ENCODE data around the gene TMA16.
A peak's percentile ranks its signal among the peaks of the same experiment; 100 is the strongest.

TMA16 gene

GRCh38 chr4:163550869-163551267 lies 56.4 kb downstream of the TMA16 start:
- DNase-seq (ENCODE audit: low spot score) = no peak
- TF ChIP-seq, protein P1, sequence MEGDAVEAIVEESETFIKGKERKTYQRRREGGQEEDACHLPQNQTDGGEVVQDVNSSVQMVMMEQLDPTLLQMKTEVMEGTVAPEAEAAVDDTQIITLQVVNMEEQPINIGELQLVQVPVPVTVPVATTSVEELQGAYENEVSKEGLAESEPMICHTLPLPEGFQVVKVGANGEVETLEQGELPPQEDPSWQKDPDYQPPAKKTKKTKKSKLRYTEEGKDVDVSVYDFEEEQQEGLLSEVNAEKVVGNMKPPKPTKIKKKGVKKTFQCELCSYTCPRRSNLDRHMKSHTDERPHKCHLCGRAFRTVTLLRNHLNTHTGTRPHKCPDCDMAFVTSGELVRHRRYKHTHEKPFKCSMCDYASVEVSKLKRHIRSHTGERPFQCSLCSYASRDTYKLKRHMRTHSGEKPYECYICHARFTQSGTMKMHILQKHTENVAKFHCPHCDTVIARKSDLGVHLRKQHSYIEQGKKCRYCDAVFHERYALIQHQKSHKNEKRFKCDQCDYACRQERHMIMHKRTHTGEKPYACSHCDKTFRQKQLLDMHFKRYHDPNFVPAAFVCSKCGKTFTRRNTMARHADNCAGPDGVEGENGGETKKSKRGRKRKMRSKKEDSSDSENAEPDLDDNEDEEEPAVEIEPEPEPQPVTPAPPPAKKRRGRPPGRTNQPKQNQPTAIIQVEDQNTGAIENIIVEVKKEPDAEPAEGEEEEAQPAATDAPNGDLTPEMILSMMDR (IDR thresholded peaks at IDR 0.05; ENCODE audit: extremely low read depth, missing control alignments) = no peak

GRCh38 chr4:163553146-163553545 lies 58.7 kb downstream of the TMA16 start:
- no peak for DNase-seq (ENCODE audit: low spot score)
- TF ChIP-seq, protein P1 (IDR thresholded peaks at IDR 0.05; ENCODE audit: extremely low read depth, missing control alignments) = no peak

GRCh38 chr4:163554870-163555465 lies 60.5 kb downstream of the TMA16 start:
- TF ChIP-seq, protein P1 (IDR thresholded peaks at IDR 0.05; ENCODE audit: extremely low read depth, missing control alignments) = peak; percentile 7
- DNase-seq (ENCODE audit: low spot score) = no peak

DNA sequence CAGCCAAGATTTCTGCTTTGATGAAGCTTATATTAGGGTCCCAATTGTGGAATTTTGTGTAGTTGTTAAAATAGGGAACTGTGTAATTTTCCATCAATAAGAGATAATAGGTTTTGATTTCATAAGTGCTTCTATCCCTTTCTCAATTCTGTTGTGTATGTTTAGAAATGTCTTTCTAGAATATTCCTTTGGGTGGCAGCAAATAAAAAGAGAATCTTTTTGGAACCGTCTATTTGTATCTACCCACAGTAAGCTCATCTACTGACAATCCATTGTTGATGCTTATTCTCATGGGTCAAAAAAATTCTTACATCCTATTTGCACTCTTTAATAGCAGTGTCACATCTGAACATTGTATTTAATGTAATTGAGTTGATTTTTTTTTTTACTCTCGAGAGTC lies 61.7 kb downstream of the TMA16 start:
- TF ChIP-seq, protein P1 (IDR thresholded peaks at IDR 0.05; ENCODE audit: extremely low read depth, missing control alignments) = peak; percentile 16

DNA sequence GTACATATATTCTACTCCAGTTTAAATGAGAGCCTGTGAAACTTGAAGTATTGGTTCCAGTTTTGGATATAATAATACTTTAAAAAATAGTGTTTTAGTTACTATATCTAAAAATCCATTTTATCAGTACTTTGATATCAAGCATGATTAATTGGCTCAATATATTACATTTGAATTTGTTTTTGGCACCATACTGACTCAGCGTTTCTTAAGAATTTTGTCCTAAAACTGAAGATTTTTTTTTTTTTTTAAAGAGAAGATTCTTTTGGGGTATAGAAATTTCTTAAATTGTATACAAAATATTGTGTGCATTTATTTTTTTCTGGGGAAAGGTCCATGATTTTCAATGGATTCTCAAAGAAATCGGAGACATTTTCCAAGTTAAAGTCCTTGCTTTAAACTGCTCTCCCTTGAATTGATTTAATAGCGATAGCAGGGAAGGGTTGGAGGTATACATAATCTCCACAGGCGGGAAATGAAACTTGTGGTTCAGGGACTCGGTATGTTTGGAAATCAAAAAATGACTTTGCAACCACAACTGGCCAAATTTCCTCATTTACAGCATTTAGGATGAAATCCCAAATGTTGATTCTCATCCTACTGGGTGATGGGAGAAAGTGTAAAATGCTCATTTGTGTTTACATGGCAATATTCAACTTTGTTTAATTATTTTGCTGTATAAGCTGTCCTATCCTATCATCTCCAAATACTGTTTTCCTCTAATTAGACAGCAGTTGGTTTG lies 62.3 kb downstream of the TMA16 start:
- TF ChIP-seq, protein P1 (IDR thresholded peaks at IDR 0.05; ENCODE audit: extremely low read depth, missing control alignments) = no peak
- no peak for DNase-seq (ENCODE audit: low spot score)

More for the DNA sequence above, 61.7 kb downstream of the TMA16 start:
- DNase-seq (ENCODE audit: low spot score) = peak; percentile 32

DNA sequence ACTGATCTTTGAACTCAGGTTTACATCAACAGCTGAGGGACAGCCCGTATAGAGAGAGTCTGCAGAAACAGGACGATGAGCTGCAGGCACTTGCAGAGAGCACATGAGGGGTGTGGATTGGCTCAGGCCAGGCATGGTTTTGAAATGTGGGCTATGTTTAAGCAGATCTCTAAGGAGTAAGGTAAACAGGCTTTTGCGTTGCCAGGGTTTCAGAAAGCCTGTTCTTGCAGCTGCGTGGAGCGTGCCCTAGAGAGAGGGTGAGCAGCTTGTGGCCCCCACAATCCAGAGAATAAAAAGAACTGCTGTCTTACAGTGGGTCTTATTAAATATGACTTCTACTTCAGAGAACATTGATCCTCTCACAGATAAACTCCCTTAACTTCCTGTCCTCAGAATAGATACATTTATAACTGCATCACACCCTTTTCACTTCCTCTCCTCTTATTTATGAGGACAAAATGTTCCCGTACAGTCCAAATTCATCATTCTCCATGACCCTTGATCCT lies 64.1 kb downstream of the TMA16 start:
- TF ChIP-seq, protein P1 (IDR thresholded peaks at IDR 0.05; ENCODE audit: extremely low read depth, missing control alignments) = no peak
- DNase-seq (ENCODE audit: low spot score) = no peak

- no peak for DNase-seq (ENCODE audit: low spot score)
- TF ChIP-seq, protein P1 (IDR thresholded peaks at IDR 0.05; ENCODE audit: extremely low read depth, missing control alignments) = no peak
These were observed 68.0 kb downstream of the TMA16 start for GRCh38 chr4:163562496-163562895.
